Hematopoietic multipotent progenitor cell treated with erythropoietin and hydrocortisone succinate and interleukin-3 and kit ligand, for 4 days (in vitro differentiated cells): ENCODE data around the gene THEMIS.
"Not testable (repeated sequence)": the region's sequence is repeated elsewhere in the genome, so short reads cannot be mapped to it uniquely, and the experiment has no call there.

Source experiments
- DNase-seq: peaks from one replicate; pipeline ENCODE4 v3.0.0-alpha.2; 2015

THEMIS gene

GRCh38 chr6:127792616-127793015 lies 108.2 kb downstream of the THEMIS start:
- DNase-seq, result no peak

- no peak for DNase-seq
Measured at GRCh38 chr6:127791779-127792528, 108.9 kb downstream of the THEMIS start.

- no peak for DNase-seq
Measured at GRCh38 chr6:127790571-127790970, 110.3 kb downstream of the THEMIS start.

GRCh38 chr6:127786109-127786508 lies 114.7 kb downstream of the THEMIS start:
- DNase-seq, result no peak

GRCh38 chr6:127784468-127784867 lies 116.4 kb downstream of the THEMIS start:
- DNase-seq, result no peak

- DNase-seq, result not testable (repeated sequence)
Measured at GRCh38 chr6:127781636-127782272, 119.1 kb downstream of the THEMIS start.

GRCh38 chr6:127776320-127776719 lies 124.5 kb downstream of the THEMIS start:
- DNase-seq, result no peak

- no peak for DNase-seq
Measured at GRCh38 chr6:127775371-127775770, 125.5 kb downstream of the THEMIS start.

GRCh38 chr6:127768745-127769144 lies 132.1 kb downstream of the THEMIS start:
- DNase-seq, result no peak

- no peak for DNase-seq
Measured at GRCh38 chr6:127768223-127768622, 132.6 kb downstream of the THEMIS start.

GRCh38 chr6:127765949-127766348 lies 134.9 kb downstream of the THEMIS start:
- DNase-seq, result no peak

- no peak for DNase-seq
Measured at GRCh38 chr6:127762284-127762683, 138.6 kb downstream of the THEMIS start.

GRCh38 chr6:127761084-127761483 lies 139.8 kb downstream of the THEMIS start:
- DNase-seq, result no peak

- no peak for DNase-seq
Measured at GRCh38 chr6:127749095-127749494, 151.8 kb downstream of the THEMIS start.

- no peak for DNase-seq
Measured at GRCh38 chr6:127748290-127748689, 152.6 kb downstream of the THEMIS start.

GRCh38 chr6:127738423-127738822 lies 162.4 kb downstream of the THEMIS start:
- no peak for DNase-seq

GRCh38 chr6:127737768-127738167 lies 163.1 kb downstream of the THEMIS start:
- DNase-seq, result no peak

GRCh38 chr6:127737009-127737486 lies 163.8 kb downstream of the THEMIS start:
- DNase-seq, result peak; percentile 76

- no peak for DNase-seq
Measured at GRCh38 chr6:127732927-127733326, 167.9 kb downstream of the THEMIS start.

- no peak for DNase-seq
Measured at GRCh38 chr6:127727260-127727953, 173.5 kb downstream of the THEMIS start.

- DNase-seq, result no peak
Measured at GRCh38 chr6:127725821-127726220, 175.0 kb downstream of the THEMIS start.

- no peak for DNase-seq
Measured at GRCh38 chr6:127718694-127719093, 182.2 kb downstream of the THEMIS start.

GRCh38 chr6:127717384-127717783 lies 183.5 kb downstream of the THEMIS start:
- DNase-seq, result no peak

- DNase-seq, result no peak
Measured at GRCh38 chr6:127716465-127716864, 184.4 kb downstream of the THEMIS start.
